Measurements from ENCODE around the gene SMAP2. TPM values are rescaled to one million over a fixed set of nuclear protein-coding genes. Genes with fewer than 3 reads are reported as not detected.

SMAP2 gene
- total RNA-seq, 1 experiment from 2014 or later, result 24.4 TPM

Other genes with a start within 250 kb of the SMAP2 start
- gene RLF, start 212.3 kb upstream of the SMAP2 start, total RNA-seq (2014; rRNA removed; shearing (Covaris generic)), result 25.0 and 27.9 TPM in 2 replicates
- not detected in 2 replicates for gene TMCO2, start 125.8 kb upstream of the SMAP2 start, total RNA-seq (2014; rRNA removed; shearing (Covaris generic))
- gene ZMPSTE24, start 115.5 kb upstream of the SMAP2 start, total RNA-seq (2014; rRNA removed; shearing (Covaris generic)), result 51.7 and 61.9 TPM in 2 replicates
- 0.12 and 0.68 TPM in 2 replicates for gene COL9A2, start 56.4 kb upstream of the SMAP2 start, total RNA-seq (2014; rRNA removed; shearing (Covaris generic))
- 2.8 and 3.1 TPM in 2 replicates for gene ZFP69B, start 76.7 kb downstream of the SMAP2 start, total RNA-seq (2014; rRNA removed; shearing (Covaris generic))
- 4.9 and 6.3 TPM in 2 replicates for gene ZFP69, start 103.6 kb downstream of the SMAP2 start, total RNA-seq (2014; rRNA removed; shearing (Covaris generic))
- 11.5 and 15.3 TPM in 2 replicates for gene EXO5, start 135.0 kb downstream of the SMAP2 start, total RNA-seq (2014; rRNA removed; shearing (Covaris generic))
- 7.6 and 9.7 TPM in 2 replicates for gene ZNF684, start 157.9 kb downstream of the SMAP2 start, total RNA-seq (2014; rRNA removed; shearing (Covaris generic))

Measured in RPMI7951 (cell line).